IMR-90 (cell line): ENCODE data around the gene SF3A2.

ENCODE experiments used
- POLR2A ChIP-seq: IDR thresholded peaks from 2 replicates; pipeline ENCODE4 v1.6.1; 2012; ENCODE audit warnings: mild to moderate bottlenecking, low read depth, low read length
- SMC3 ChIP-seq: fragments of 150-350 bp; IDR thresholded peaks from 2 replicates; pipeline ENCODE4 v1.6.1; 2016; ENCODE audit warnings: low read depth, mild to moderate bottlenecking, antibody characterized with exemption, low read length, moderate library complexity
- TF ChIP-seq, protein P1 (sequence below): conservative IDR thresholded peaks from 2 replicates; pipeline ENCODE4 v1.5.1; 2012; ENCODE audit warnings: mild to moderate bottlenecking, low read depth, low read length, improper control_type of control experiment

DNA sequence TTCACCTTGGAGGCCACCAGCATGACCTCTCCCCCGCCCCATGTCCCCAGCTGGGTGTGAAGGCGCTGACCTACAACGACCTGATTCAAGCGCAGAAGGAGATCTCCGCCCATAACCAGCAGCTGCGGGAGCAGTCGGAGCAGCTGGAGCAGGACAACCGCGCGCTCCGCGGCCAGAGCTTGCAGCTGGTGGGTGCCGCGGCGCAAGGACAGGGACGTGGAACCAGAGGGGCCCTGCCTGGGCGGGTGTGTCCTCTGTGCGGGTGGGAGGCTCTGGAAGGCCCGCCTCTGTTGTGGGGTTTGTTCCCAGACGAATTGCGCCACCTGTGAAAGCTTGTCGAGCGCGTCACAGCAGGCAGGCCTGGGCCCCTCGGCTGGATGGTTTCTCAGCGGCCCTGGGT, 22.8 kb upstream of the SF3A2 start:
- TF ChIP-seq POLR2A (no peak), SMC3 (no peak)
- TF ChIP-seq, protein P1, sequence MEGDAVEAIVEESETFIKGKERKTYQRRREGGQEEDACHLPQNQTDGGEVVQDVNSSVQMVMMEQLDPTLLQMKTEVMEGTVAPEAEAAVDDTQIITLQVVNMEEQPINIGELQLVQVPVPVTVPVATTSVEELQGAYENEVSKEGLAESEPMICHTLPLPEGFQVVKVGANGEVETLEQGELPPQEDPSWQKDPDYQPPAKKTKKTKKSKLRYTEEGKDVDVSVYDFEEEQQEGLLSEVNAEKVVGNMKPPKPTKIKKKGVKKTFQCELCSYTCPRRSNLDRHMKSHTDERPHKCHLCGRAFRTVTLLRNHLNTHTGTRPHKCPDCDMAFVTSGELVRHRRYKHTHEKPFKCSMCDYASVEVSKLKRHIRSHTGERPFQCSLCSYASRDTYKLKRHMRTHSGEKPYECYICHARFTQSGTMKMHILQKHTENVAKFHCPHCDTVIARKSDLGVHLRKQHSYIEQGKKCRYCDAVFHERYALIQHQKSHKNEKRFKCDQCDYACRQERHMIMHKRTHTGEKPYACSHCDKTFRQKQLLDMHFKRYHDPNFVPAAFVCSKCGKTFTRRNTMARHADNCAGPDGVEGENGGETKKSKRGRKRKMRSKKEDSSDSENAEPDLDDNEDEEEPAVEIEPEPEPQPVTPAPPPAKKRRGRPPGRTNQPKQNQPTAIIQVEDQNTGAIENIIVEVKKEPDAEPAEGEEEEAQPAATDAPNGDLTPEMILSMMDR: no peak
